RWPE2 (cell line): ENCODE data around the gene STN1.

Experiments
- ATAC-seq: fragments of 200-7000 bp; cut with Tn5 transposase; 3 replicates; pipeline ENCODE4 v1.9.1; 2021; ENCODE audit warnings: low read depth
- DNase-seq: peaks from one replicate; pipeline ENCODE4 v3.0.0-alpha.2; 2020; ENCODE audit warnings: low spot score
- H3K27ac ChIP-seq: fragments of 450-650 bp; 2 replicates; pipeline ENCODE4 v1.5.1; 2017; ENCODE audit warnings: mild to moderate bottlenecking; ENCODE audit not compliant: poor library complexity, severe bottlenecking
- H3K27me3 ChIP-seq: fragments of 250-450 bp; sonication (Bioruptor Pico); 2 replicates; pipeline ENCODE4 v1.5.1; 2021; ENCODE audit warnings: mild to moderate bottlenecking, moderate library complexity; ENCODE audit not compliant: insufficient read depth, poor library complexity, severe bottlenecking
- H3K36me3 ChIP-seq: fragments of 250-450 bp; sonication (Bioruptor Pico); 2 replicates; pipeline ENCODE4 v1.5.1; 2020; ENCODE audit warnings: low read depth, mild to moderate bottlenecking, moderate library complexity
- H3K4me1 ChIP-seq: fragments of 250-450 bp; sonication (Bioruptor Pico); 2 replicates; pipeline ENCODE4 v1.5.1; 2021; ENCODE audit warnings: mild to moderate bottlenecking, moderate library complexity; ENCODE audit not compliant: insufficient read depth, poor library complexity, severe bottlenecking
- H3K4me3 ChIP-seq: fragments of 250-450 bp; sonication (Bioruptor Pico); 2 replicates; pipeline ENCODE4 v1.5.1; 2021; ENCODE audit warnings: mild to moderate bottlenecking, moderate library complexity; ENCODE audit not compliant: severe bottlenecking
- H3K9me3 ChIP-seq: fragments of 250-450 bp; sonication (Bioruptor Pico); 2 replicates; pipeline ENCODE4 v1.5.1; 2021; ENCODE audit warnings: mild to moderate bottlenecking, moderate library complexity; ENCODE audit not compliant: severe bottlenecking
- CTCF ChIP-seq: fragments of 450-650 bp; IDR thresholded peaks from one replicate; pipeline ENCODE4 v1.5.1; 2017; ENCODE audit warnings: mild to moderate bottlenecking, moderate library complexity; ENCODE audit not compliant: poor library complexity, severe bottlenecking

STN1 gene

GRCh38 chr10:103930881-103931280 is 12.9 kb upstream of the STN1 start:
- no peak for TF ChIP-seq CTCF
- H3K27me3 ChIP-seq, result no peaks in the 10 kb centered on the region
- H3K9me3 ChIP-seq, result no peaks in the 10 kb centered on the region
- H3K27ac ChIP-seq, result no peak overlapping the region
- ATAC-seq (no peak), DNase-seq (no peak)
- no peaks in the 10 kb centered on the region for H3K36me3 ChIP-seq
- H3K4me3 ChIP-seq, result no peak overlapping the region
- no peaks in the 10 kb centered on the region for H3K4me1 ChIP-seq

- DNase-seq (no peak), ATAC-seq (no peak)
- no peaks in the 10 kb centered on the region for H3K9me3 ChIP-seq
- no peaks in the 10 kb centered on the region for H3K36me3 ChIP-seq
- H3K4me3 ChIP-seq, result no peak overlapping the region
- no peaks in the 10 kb centered on the region for H3K4me1 ChIP-seq
- H3K27me3 ChIP-seq, result no peaks in the 10 kb centered on the region
- TF ChIP-seq CTCF, result no peak
- H3K27ac ChIP-seq, result no peak overlapping the region
Observed at GRCh38 chr10:103930449-103930848, 12.5 kb upstream of the STN1 start.

GRCh38 chr10:103929381-103929921 is 11.5 kb upstream of the STN1 start:
- Histone ChIP-seq H3K4me3 (no peak overlapping the region), H3K9me3 (no peaks in the 10 kb centered on the region), H3K36me3 (no peaks in the 10 kb centered on the region), H3K27me3 (no peaks in the 10 kb centered on the region), H3K4me1 (no peaks in the 10 kb centered on the region), H3K27ac (no peak overlapping the region)
- TF ChIP-seq CTCF, result no peak
- DNase-seq (no peak), ATAC-seq (no peak)

- TF ChIP-seq CTCF, result no peak
- Histone ChIP-seq H3K9me3 (no peaks in the 10 kb centered on the region), H3K4me3 (no peak overlapping the region), H3K4me1 (no peaks in the 10 kb centered on the region), H3K27me3 (no peaks in the 10 kb centered on the region), H3K36me3 (no peaks in the 10 kb centered on the region), H3K27ac (no peak overlapping the region)
- no peak for DNase-seq
- ATAC-seq, result no peak
Observed at GRCh38 chr10:103928784-103929183, 10.8 kb upstream of the STN1 start.

- no peak for DNase-seq
- no peak for ATAC-seq
- no peaks in the 10 kb centered on the region for H3K9me3 ChIP-seq
- no peak overlapping the region for H3K4me3 ChIP-seq
- TF ChIP-seq CTCF, result no peak
- no peaks in the 10 kb centered on the region for H3K36me3 ChIP-seq
- H3K4me1 ChIP-seq, result no peaks in the 10 kb centered on the region
- H3K27me3 ChIP-seq, result no peaks in the 10 kb centered on the region
- H3K27ac ChIP-seq, result no peak overlapping the region
Observed at GRCh38 chr10:103926722-103927319, 8.8 kb upstream of the STN1 start.
